ACHN (cell line): Measurements from ENCODE around the gene RNF123.
A peak's percentile ranks its signal among the peaks of the same experiment; 100 is the strongest.
"Not testable (repeated sequence)": the region's sequence is repeated elsewhere in the genome, so short reads cannot be mapped to it uniquely, and the experiment has no call there.

Experiments
- DNase-seq: peaks from one replicate; pipeline ENCODE4 v3.0.0-alpha.2; 2015
- in situ Hi-C: cut with HindIII; loops from 2 replicates; pipeline ENCODE4 v1.10.0; 2017; ENCODE audit warnings: low sequenced_read_pairs, low pct_ligation_motif_present, low pct_unique_long_range_greater_than_20kb

Gene RNF123

DNA sequence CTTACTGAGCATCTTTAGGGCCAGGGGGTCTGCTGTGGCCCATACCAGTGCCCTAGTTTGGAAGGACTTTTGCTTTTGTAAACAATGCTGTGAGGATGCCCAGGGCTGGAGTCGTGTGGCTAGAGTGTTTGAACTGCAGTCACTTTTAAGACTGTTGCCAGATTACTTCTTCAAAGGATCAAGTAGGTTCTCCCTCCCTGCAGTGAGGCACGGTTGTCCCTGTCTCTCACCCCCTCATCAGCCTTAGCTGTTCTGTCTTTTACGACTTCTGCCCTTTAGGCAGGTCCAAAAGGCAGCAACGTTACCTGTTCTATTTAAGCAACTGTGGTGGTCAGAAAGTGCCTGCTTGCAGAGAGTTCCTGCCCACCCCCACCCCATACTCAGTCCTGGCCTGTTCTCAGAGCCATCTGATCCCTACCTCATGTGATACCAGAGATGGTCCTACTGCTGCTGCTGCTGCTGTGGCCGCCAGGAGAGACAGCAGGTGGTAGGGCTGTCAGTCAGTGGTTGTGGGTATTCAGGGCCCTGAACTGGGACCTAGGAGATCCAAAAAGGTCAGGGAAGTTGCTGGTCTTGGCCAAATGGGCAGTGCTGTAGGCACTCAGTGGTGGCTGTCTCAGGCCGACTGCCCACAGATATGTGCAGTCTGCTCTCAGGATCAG, 5.2 kb downstream of the RNF123 start:
- DNase-seq, in situ Hi-C loops: not testable (repeated sequence)

DNA sequence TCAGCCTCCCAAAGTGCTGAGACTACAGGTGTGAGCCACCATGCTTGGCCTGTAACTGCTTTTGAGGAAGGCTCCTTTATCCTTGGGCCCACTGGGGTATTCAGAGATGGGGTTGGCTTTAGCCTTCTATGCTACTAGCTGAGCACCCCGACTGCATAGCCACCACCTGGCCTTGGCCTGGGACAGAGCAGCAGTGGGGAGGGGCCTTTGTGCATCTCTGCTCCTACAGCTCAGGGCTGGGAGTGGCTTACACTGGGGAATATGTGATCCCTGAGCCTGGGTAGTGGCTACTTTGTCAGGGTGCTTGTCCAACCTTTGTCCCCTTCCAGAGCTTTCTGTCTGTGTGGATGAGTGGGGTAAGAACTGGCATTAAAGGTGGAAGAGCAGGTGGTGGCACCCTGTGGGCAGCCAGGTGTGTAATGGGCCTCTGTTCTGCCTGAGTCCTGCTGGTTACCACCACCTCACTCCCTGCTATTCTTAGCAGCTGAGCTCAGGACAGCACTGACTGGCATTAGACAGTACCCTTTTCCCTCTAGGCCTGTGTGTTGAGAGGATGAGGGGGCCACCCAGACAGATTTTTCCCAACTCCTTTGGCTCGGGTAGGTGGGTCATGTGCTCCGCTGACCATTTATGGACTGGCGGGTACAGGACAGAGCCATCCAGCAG, 6.1 kb downstream of the RNF123 start:
- DNase-seq, in situ Hi-C loops: not testable (repeated sequence)

DNA sequence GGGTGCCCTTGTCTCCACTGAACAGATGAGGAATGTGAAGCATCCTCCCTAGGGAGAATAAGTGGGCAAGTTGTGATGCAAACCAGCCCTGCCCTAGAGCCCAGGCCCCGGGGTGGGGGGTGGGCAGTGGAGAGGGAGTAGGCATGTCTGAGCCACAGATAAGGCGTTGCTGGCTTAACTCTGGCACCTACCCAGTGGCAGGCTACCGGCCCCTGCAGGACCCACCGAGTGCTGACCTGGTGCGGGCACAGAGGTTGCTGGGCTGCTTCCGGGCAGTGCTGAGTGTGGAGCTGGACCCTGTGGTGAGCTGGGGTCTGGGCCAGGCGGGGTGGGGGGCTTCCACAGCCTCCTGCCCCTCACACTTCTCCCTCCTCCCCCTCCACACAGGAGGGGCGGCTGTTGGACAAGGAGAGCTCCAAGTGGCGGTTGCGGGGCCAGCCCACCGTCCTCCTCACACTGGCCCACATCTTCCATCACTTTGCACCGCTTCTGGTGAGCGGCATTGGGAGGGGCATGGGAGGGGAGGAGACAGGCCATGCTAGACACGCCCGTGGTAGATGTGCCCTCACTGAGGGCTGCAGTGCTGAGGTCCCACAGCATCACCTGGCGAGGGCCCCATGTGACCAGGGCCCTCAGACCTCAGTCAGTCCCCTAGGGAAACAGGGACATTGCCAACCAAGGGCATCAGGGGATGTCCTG, 10.1 kb downstream of the RNF123 start:
- in situ Hi-C loops: no loop called here
- no peak for DNase-seq

DNA sequence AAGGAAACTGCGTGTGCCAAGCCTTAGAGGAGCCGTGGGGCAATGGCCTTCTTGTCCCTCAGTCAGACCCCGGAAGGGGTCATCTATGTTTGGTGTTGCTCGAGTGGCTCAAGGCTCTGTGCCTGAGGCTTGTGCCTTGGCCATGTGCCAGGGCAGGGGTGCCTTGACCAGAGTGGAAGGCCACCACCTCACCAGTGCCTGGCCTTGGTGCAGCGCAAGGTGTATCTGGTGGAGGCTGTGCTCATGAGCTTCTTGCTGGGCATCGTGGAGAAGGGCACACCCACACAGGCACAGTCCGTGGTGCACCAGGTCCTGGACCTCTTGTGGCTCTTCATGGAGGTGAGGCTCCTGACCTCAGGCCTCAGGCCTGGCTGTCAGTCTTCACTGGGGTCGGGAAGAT, 10.7 kb downstream of the RNF123 start:
- in situ Hi-C loops: no loop called here
- no peak for DNase-seq

DNA sequence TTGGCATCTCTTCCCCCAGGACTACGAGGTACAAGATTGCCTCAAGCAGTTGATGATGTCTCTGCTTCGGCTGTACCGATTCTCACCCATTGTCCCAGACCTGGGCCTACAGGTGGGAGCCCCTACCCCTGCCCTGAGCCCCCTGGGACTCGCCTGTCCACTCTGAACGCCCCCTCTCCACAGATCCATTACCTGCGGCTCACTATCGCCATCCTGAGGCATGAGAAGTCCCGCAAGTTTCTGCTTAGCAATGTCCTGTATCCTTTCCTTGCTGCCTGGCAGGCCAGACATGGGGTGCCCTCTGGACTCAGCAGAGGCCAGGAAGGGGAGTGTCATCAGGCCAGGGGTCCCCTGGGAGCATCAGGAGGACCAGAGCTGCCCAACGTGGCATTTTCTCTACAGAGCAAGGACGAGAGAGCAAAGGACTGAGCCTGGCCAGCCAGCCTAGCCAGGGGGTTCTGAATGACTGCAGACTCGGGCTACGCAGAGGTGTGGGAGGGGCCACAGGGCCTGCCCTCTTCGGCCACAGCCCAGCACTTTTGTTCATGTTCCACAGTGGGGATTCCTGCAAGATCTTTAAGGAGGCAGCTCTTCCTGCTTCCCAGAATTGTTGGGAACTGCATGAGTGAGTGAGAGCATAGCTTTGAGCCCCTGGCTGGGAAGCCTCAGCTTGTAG, 11.2 kb downstream of the RNF123 start:
- DNase-seq: no peak
- in situ Hi-C loops: no loop called here

DNA sequence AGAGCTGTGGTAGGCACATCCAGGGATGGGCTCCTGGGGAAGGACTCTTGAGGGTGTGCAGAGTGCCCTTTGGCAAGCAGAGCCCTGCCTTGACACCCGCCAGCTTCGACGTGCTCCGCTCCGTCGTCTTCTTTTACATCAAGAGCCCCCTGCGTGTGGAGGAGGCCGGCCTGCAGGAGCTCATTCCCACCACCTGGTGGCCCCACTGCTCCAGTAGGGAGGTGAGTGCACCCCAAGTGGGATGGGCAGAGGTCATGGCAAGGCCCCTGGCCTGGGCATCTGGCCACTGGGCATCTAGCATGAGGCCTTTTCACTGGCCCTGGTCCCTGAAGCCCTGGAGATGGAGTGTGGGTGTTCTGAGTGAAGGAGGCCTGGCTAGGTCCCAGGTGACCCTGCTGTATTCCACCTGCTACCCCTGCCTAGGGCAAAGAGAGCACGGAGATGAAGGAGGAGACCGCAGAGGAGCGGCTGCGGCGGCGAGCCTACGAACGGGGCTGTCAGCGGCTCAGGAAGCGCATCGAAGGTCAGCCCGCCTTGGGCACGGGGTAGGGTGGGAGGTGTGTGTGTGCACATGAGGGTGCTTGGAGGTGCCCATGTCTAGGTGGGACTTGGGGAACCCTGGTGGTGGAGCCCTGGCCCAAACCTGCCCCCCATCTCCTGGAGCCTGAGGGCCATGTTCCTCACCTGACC, 12.2 kb downstream of the RNF123 start:
- peak; percentile 31 for DNase-seq
- in situ Hi-C loops: no loop called here

DNA sequence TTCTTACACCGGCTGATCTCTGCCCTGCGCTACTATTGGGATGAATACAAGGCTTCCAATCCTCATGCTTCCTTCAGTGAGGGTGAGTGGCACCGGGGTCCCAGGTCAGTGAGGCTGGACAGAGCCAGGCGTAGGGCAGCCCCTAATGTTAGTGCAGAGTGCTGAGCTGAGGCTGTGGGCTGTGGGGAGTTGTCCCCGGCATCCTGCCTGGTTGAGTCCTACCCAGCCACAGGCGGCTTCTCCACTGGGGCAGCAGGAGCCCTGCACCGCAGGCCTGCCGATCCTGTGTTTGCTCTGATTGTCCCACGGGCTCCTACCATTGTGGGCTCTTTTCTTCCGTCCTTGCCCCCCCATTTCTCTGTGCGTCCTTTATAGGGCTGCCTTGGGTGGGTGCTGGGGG, 13.3 kb downstream of the RNF123 start:
- DNase-seq: no peak

DNA sequence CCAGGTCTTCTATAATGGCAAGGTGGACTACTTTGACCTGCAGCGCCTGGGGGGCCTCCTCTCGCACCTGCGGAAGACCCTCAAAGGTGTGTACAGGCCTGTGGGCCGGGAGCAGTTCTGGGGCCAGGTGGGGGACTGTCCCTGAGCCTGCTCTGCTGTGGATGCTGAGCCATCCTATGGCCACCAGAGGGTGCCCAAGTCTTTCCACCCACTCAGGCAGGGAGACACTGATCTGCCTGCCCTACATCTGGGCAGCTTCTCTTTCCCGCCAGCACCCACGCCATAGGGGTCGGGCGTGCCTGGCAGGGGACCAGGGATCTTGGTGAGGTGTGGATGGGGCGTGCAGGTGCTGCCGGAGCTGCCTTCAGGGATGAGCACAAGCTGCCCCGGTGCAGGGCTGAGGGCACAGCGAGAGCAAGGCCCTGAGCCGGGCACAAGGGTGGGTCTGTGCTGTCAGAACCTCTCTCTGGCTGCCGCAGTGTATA, 14.1 kb downstream of the RNF123 start:
- in situ Hi-C loops: no loop called here
- DNase-seq: peak; percentile 63

More for the DNA sequence above, 13.3 kb downstream of the RNF123 start:
- in situ Hi-C loops: no loop called here

DNA sequence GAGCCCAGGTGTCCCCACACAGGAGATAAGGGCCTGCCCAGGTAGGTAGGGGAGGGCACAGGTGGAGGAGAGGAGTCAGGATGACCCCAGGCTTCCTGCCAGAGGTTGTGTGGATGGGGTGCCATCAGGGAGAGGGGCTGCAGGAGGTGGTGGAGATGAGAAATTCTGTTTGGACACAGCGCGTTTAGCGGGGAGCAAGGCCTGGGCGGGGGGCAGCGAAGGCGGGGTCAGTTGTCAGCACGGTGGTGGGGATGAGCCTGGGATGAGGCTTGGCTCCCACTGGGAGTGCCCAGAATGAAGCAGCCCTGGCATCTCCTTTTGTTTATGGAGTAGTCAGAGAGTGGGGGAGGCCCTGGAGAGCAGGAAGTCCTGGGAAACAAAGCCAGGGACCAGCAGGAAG, 14.6 kb downstream of the RNF123 start:
- DNase-seq: no peak

DNA sequence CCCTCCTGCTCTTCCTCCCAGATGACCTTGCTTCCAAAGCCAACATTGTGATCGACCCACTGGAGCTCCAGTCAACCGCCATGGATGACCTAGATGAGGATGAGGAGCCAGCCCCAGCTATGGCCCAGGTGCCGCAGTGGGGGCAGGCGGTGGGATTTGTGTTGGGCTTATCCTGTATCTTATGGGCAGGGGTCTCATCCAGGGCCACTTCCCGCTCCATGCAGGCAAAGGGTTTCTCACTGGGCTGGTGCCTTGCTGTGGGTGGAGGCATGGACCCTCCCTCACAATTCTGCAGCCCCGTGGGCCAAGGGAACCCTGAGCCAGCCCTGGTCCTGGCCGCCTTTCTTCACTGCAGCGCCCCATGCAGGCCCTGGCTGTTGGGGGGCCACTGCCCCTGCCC, 15.3 kb downstream of the RNF123 start:
- in situ Hi-C loops: no loop called here
- DNase-seq: no peak

More for the DNA sequence above, 14.6 kb downstream of the RNF123 start:
- in situ Hi-C loops: no loop called here

DNA sequence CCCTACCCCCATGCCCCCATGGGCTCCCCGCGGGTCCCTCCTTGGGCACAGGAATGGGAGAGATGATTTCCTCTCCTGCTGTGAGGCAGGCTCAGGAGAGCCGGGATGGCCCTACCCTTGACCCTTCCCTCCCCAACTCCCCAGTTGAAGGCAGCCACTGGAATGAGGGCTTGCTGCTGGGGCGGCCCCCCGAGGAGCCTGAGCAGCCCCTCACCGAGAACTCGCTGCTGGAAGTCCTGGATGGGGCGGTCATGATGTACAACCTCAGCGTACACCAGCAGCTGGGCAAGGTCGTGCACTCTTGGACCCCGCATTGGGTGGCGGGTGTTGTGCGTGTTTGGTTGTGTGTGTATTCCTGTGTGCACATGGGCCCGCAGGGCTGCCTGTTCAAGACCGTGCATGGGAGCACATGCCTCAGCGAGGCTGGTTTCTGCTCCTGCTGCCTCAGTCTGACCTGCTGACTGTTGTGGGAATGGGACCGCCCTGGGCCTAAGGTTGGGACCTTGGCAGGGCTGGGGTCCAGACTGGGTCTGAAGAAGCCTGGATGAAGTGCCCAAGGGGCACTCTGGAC, 16.1 kb downstream of the RNF123 start:
- in situ Hi-C loops: no loop called here
- no peak for DNase-seq

DNA sequence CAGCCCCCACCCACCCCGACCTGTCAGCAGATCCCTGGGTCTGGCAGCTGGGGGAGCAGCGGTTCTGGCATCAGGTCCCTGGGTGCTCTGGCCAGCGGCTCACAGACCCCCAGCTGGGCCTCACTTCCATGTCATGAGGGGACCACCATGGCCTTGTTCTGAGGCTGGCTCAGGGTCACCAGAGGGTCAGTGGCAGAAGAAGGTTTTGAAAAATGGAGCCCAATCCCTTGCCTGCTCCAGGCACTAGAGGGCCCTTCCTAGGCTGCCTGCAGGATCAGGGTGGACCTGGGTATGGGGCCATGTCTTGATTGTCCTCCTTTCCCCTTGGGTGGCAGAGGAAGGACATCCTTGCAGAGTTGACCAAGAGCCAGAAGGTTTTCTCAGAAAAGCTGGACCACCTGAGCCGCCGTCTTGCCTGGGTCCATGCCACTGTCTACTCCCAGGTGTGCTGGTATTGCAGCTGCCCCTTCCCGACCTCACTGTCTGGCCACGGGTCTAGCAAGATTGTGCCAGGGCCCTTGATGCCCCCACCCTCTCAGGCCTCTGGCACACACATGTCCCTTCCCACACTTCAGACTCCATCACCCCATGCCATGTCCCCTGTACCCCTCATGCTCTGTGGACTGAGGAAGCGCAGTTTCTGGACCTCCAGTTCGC, 17.2 kb downstream of the RNF123 start:
- DNase-seq: no peak
- in situ Hi-C loops: no loop called here

DNA sequence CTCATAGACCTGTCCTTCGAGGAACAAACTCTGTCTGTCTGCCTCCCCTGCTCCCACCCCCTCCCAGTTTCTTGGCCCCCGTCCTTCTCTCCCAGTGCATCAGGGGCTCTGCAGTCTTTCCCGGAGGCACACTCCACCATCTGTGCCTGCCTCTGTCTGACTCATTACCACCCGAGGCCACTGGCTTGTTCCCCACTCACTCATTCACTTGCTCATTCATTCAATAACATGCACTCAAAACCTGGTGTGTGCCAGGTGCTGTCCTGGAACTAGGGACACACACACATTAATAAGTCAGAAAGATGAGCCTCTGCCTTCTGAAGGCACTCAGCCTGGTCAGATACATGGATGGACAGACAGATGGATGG, 17.7 kb downstream of the RNF123 start:
- in situ Hi-C loops: no loop called here
- peak; percentile 20 for DNase-seq

DNA sequence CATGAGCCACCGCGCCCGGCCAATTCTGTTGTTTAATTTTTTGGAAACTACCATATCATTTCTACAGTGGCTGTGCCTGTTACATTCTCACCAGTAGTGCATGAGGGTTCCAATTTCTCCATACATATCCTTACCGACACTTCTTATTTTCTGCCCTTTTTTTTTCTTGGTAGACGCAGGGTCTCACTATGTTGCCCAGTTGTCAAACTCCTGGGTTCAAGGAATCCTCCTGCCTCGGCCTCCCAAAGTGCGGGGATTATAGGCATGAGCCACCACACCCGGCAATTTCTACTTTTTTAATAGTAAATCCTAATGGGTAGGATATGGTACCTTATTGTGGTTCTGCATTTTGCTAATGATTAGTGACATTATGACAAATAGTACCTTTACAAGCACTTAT, 20.5 kb downstream of the RNF123 start:
- in situ Hi-C loops: no loop called here
- no peak for DNase-seq

DNA sequence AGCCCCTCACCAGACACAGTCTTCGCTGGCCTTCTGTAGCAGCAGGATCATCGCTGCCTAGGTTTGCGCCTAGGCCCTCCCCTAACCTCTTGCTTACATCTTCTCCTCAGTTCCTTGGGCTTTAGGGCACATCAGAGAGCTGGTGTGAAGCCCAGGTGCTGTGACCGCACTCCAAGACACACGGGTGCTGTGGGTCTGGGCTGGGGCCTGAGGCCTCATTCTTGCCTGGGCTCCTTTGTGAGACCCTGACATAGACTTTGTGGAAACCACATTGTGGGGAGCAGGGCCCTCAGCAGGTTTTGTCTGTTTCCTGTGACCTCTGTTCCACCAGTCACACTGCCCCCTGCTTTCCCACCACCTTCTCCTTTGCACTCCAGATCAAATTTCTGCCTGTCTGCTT, 22.1 kb downstream of the RNF123 start:
- in situ Hi-C loops: no loop called here
- no peak for DNase-seq

DNA sequence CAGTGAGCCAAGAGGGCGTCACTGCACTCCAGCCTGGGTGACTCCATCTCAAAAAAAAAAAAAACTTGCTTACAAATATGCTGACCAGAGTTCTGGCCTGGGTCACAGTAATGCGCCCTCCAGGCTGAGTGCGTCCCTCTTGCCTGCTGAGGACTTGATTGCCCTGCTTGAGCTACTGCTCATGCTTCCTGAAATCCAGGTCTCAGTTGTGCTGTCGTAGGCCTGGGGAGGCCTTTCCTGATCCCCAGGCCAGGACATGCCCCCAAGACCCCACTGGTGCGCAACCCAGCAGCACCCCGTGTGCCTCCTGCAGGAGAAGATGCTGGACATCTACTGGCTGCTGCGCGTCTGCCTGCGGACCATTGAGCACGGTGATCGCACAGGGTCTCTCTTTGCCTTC, 22.8 kb downstream of the RNF123 start:
- DNase-seq: no peak
- in situ Hi-C loops: no loop called here

DNA sequence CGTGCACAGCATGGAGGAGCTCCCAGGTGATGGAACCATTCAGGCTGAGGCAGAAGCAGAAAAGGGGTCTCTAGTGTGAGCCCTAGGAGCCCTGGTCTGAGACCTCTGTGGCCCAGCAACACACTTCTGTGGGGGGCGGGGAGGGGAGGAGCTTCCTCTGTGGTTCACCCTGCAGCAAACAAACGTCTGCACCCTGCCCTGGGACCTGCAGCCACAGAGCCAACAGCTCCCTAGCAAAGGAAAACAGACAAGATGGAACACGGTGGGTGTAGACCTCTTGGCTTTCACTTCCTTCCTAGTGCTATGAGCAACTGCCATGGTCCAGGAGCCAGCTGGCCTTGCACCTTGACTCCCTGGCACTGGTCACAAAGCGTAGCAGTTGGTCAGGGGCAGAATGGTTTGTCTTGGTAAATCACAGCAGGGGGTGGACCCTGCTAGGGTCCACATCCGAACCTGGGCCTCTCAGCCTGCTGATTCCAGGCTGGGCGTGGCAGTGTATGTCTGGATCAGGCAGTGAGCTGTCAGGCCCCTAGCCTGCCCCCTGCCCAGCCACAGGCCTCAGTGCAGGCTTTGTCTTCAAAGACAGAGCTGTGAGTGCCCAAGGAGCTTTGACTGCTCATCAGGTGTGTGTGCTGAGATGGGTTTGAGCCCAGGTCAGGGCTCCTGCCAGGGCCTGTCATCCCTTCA, 23.4 kb downstream of the RNF123 start:
- no peak for DNase-seq
- in situ Hi-C loops: no loop called here
